GM19438 (cell line): Measurements from ENCODE around the gene NBPF19.
"Not testable (repeated sequence)": the region's sequence is repeated elsewhere in the genome, so short reads cannot be mapped to it uniquely, and the experiment has no call there.

Source experiments
- ATAC-seq: cut with Tn5 transposase; IDR thresholded peaks from one replicate; pipeline ENCODE4 v1.9.1; 2021; ENCODE audit warnings: low read depth; ENCODE audit not compliant: unreplicated experiment

The NBPF19 gene, protein sequence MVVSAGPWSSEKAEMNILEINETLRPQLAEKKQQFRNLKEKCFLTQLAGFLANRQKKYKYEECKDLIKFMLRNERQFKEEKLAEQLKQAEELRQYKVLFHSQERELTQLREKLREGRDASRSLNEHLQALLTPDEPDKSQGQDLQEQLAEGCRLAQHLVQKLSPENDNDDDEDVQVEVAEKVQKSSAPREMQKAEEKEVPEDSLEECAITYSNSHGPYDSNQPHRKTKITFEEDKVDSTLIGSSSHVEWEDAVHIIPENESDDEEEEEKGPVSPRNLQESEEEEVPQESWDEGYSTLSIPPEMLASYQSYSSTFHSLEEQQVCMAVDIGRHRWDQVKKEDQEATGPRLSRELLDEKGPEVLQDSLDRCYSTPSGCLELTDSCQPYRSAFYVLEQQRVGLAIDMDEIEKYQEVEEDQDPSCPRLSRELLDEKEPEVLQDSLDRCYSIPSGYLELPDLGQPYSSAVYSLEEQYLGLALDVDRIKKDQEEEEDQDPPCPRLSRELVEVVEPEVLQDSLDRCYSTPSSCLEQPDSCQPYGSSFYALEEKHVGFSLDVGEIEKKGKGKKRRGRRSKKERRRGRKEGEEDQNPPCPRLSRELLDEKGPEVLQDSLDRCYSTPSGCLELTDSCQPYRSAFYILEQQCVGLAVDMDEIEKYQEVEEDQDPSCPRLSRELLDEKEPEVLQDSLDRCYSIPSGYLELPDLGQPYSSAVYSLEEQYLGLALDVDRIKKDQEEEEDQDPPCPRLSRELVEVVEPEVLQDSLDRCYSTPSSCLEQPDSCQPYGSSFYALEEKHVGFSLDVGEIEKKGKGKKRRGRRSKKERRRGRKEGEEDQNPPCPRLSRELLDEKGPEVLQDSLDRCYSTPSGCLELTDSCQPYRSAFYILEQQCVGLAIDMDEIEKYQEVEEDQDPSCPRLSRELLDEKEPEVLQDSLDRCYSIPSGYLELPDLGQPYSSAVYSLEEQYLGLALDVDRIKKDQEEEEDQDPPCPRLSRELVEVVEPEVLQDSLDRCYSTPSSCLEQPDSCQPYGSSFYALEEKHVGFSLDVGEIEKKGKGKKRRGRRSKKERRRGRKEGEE (N-terminal part only)

GRCh38 chr1:149474745-149475144 lies at the start of gene NBPF19:
Gene NBPF19, plus strand, starts transcription at chr1:149475045. Its CDS starts 888 bp downstream, at chr1:149475933.
- ATAC-seq, result not testable (repeated sequence)

DNA sequence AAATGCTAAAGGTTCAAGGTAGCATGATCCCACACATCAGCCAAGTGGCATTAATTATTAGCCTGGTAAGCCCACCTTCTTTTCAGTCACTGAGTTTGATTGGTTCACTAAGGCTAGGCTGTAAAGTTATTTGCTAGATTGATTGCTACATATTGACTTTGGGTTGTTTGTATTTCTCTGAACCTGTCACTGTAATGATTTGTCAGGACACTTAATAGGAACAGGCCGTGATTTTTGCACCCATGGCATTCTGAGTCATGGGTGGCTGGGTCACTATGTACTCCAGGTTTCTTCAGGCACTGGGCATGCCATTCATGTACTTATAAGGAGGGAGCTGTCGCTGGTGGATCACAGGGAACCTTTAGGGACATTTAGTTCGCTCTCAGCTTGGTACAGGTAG lies 46.5 kb upstream of the NBPF19 start:
- ATAC-seq, result not testable (repeated sequence)

GRCh38 chr1:149445451-149445850 lies 29.4 kb upstream of the NBPF19 start:
- ATAC-seq, result not testable (repeated sequence)

- ATAC-seq, result not testable (repeated sequence)
Observed at GRCh38 chr1:149452196-149452595, 22.6 kb upstream of the NBPF19 start.

DNA sequence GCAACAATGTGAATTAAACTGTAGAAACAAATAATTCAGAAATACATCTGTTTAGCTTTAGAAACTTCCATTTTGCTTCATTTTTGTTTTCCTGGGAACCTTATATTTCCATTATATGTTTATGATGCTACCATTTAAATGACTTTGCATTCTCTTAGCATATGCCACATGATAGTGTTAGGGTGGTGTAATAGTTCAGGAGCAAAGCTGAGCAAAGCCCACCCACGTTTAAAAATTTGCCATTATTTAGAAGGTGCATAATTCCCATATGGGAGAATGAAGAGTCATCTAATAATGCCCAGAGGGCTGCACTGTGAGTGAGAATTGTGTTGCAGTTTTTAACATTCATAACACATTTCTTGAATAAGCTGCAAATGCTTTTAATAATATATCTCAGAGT lies 22.2 kb upstream of the NBPF19 start:
- not testable (repeated sequence) for ATAC-seq

GRCh38 chr1:149558350-149558825 lies 83.5 kb downstream of the NBPF19 start:
- ATAC-seq, result not testable (repeated sequence)

DNA sequence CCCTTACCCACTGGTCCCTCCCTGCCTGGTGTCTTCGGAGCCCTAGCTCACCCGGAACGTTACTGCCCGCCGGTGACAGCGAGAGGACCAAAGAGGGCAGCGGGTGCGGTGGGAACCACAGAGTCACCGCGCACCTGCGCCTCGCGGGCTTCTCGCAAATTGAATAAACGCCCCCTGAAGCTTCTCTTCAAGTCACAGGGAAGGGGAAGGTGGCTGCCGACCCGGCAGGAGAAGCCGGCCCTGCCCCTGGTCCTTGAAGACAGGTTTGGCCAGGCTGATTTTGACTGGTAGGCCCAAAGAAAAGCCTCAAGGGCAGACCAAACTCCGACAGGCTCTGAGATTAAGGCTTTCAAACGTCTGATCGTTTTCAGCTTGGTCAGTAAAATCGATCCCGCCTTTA lies 87.0 kb downstream of the NBPF19 start:
- ATAC-seq, result not testable (repeated sequence)

DNA sequence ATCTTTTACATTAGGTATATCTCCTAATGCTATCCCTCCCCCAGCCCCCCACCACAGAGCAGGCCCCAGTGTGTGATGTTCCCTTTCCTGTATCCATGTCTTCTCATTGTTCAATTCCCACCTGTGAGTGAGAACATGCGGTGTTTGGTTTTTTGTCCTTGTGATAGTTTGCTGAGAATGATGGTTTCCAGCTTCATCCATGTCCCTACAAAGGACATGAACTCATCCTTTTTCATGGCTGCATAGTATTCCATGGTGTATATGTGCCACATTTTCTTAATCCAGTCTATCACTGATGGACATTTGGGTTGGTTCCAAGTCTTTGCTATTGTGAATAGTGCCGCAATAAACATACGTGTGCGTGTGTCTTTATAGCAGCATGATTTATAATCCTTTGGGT lies 90.6 kb downstream of the NBPF19 start:
- not testable (repeated sequence) for ATAC-seq

- not testable (repeated sequence) for ATAC-seq
Observed at GRCh38 chr1:149572763-149573162, 97.9 kb downstream of the NBPF19 start.

DNA sequence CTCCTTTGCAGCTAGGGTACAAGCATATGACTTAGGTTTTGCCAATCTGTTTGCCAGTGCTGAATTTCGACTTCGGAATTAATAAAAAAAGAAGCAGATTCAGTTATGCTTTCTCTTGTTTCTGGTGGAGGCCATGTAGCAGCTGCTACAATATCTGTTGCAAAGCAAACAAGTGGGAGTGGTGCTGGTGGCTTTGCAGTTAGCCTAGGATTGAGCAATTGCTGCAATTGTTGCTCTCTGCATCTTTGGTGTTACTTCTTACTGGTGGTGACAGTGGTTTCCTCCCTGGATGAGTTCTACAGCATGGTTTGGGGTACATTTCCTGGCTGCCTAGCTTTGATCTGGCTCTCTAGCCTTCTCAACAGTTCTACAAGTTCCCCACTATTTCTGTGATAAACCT lies 110.7 kb downstream of the NBPF19 start:
- ATAC-seq, result not testable (repeated sequence)
